Measurements from ENCODE around the gene TRIM32.

TRIM32 gene

GRCh38 chr9:116726602-116727001 is 39.5 kb downstream of the TRIM32 start:
- intact Hi-C loops (cut with DNase I; ENCODE audit: low total_unique reads), result no loop called here

GRCh38 chr9:116733010-116733641 is 46.0 kb downstream of the TRIM32 start:
- no peak overlapping the region for H3K27ac ChIP-seq
- intact Hi-C loops (cut with DNase I; ENCODE audit: low total_unique reads), result no loop called here
- DNase-seq, result no peak
- no peaks in the 10 kb centered on the region for H3K36me3 ChIP-seq
- no peaks in the 10 kb centered on the region for H3K27me3 ChIP-seq
- H3K4me1 ChIP-seq, result peaks cover 0 to 5% (median 2%) of the 10 kb centered on the region in 4 donors
- TF ChIP-seq CTCF (IDR thresholded peaks at IDR 0.05), result no peak
- no peaks in the 10 kb centered on the region for H3K9me3 ChIP-seq
- H3K4me3 ChIP-seq, result no peak overlapping the region

More at GRCh38 chr9:116726602-116727001, 39.5 kb downstream of the TRIM32 start:
- Histone ChIP-seq H3K27ac (no peak overlapping the region), H3K9me3 (no peaks in the 10 kb centered on the region), H3K4me1 (no peaks in the 10 kb centered on the region), H3K4me3 (no peak overlapping the region), H3K27me3 (no peaks in the 10 kb centered on the region), H3K36me3 (peaks cover 0 to 6% (median 0%) of the 10 kb centered on the region in 3 donors)
- DNase-seq, result no peak
- TF ChIP-seq CTCF (IDR thresholded peaks at IDR 0.05), result no peak

- no peaks in the 10 kb centered on the region for H3K27me3 ChIP-seq
- no peak overlapping the region for H3K4me3 ChIP-seq
- DNase-seq, result no peak
- H3K4me1 ChIP-seq, result peaks cover 0 to 5% (median 2%) of the 10 kb centered on the region in 4 donors
- no peaks in the 10 kb centered on the region for H3K9me3 ChIP-seq
- H3K36me3 ChIP-seq, result no peaks in the 10 kb centered on the region
- H3K27ac ChIP-seq, result no peak overlapping the region
- no peak for TF ChIP-seq CTCF (IDR thresholded peaks at IDR 0.05)
- intact Hi-C loops (cut with DNase I; ENCODE audit: low total_unique reads), result no loop called here
These were observed 49.5 kb downstream of the TRIM32 start for GRCh38 chr9:116736399-116737151.

GRCh38 chr9:116737152-116737546 is 50.0 kb downstream of the TRIM32 start:
- intact Hi-C loops (cut with DNase I; ENCODE audit: low total_unique reads), result no loop called here
- no peaks in the 10 kb centered on the region for H3K9me3 ChIP-seq
- no peak overlapping the region for H3K27ac ChIP-seq
- H3K36me3 ChIP-seq, result no peaks in the 10 kb centered on the region
- H3K4me1 ChIP-seq, result peaks cover 0 to 5% (median 2%) of the 10 kb centered on the region in 4 donors
- DNase-seq, result peak; percentile 65 to 77
- TF ChIP-seq CTCF (IDR thresholded peaks at IDR 0.05), result peak; percentile 60 to 80
- H3K4me3 ChIP-seq, result no peak overlapping the region
- H3K27me3 ChIP-seq, result no peaks in the 10 kb centered on the region

- Histone ChIP-seq H3K27me3 (no peaks in the 10 kb centered on the region), H3K9me3 (no peaks in the 10 kb centered on the region), H3K4me3 (no peak overlapping the region), H3K4me1 (peaks cover 0 to 5% (median 2%) of the 10 kb centered on the region in 4 donors), H3K36me3 (no peaks in the 10 kb centered on the region), H3K27ac (no peak overlapping the region)
- TF ChIP-seq CTCF (IDR thresholded peaks at IDR 0.05), result no peak
- intact Hi-C loops (cut with DNase I; ENCODE audit: low total_unique reads), result no loop called here
- no peak for DNase-seq
These were observed 54.1 kb downstream of the TRIM32 start for GRCh38 chr9:116741086-116741740.

Data from tibial artery (tissue), 4 donors.